GM19455 (cell line): Measurements from ENCODE around the gene SLC2A5.

ENCODE experiments used
- ATAC-seq: cut with Tn5 transposase; IDR thresholded peaks from one replicate; pipeline ENCODE4 v1.9.1; 2021; ENCODE audit not compliant: unreplicated experiment

SLC2A5 gene

GRCh38 chr1:9065213-9065751 lies 4.2 kb downstream of the SLC2A5 start:
- ATAC-seq = no peak

GRCh38 chr1:9062846-9063245 lies 6.6 kb downstream of the SLC2A5 start:
- ATAC-seq = no peak

GRCh38 chr1:9062021-9062471 lies 7.4 kb downstream of the SLC2A5 start:
- no peak for ATAC-seq

- ATAC-seq = no peak
These were observed 8.0 kb downstream of the SLC2A5 start for GRCh38 chr1:9061252-9061960.

GRCh38 chr1:9059891-9060744 lies 9.3 kb downstream of the SLC2A5 start:
- ATAC-seq = no peak

GRCh38 chr1:9058465-9058864 lies 11.0 kb downstream of the SLC2A5 start:
- ATAC-seq = no peak

GRCh38 chr1:9057851-9058250 lies 11.6 kb downstream of the SLC2A5 start:
- no peak for ATAC-seq

GRCh38 chr1:9052272-9053049 lies 17.0 kb downstream of the SLC2A5 start:
- no peak for ATAC-seq

- no peak for ATAC-seq
These were observed 18.1 kb downstream of the SLC2A5 start for GRCh38 chr1:9051379-9051778.

GRCh38 chr1:9050803-9051202 lies 18.6 kb downstream of the SLC2A5 start:
- ATAC-seq = no peak

- ATAC-seq = no peak
These were observed 20.9 kb downstream of the SLC2A5 start for GRCh38 chr1:9048551-9048950.

- no peak for ATAC-seq
These were observed 22.4 kb downstream of the SLC2A5 start for GRCh38 chr1:9047019-9047418.

GRCh38 chr1:9045861-9046510 lies 23.4 kb downstream of the SLC2A5 start:
- no peak for ATAC-seq

GRCh38 chr1:9044236-9044635 lies 25.2 kb downstream of the SLC2A5 start:
- no peak for ATAC-seq

GRCh38 chr1:9042272-9042671 lies 27.2 kb downstream of the SLC2A5 start:
- no peak for ATAC-seq

- no peak for ATAC-seq
These were observed 28.2 kb downstream of the SLC2A5 start for GRCh38 chr1:9041116-9041779.

- no peak for ATAC-seq
These were observed 28.8 kb downstream of the SLC2A5 start for GRCh38 chr1:9040659-9041030.

- no peak for ATAC-seq
These were observed 29.4 kb downstream of the SLC2A5 start for GRCh38 chr1:9039761-9040658.
